ENCODE results near the gene GPBP1L1. TPM values are rescaled to one million over a fixed set of nuclear protein-coding genes. Genes with fewer than 3 reads are reported as not detected.
A peak's percentile ranks its signal among the peaks of the same experiment; 100 is the strongest.
"Not testable (repeated sequence)": the region's sequence is repeated elsewhere in the genome, so short reads cannot be mapped to it uniquely, and the experiment has no call there.

GPBP1L1 gene, protein sequence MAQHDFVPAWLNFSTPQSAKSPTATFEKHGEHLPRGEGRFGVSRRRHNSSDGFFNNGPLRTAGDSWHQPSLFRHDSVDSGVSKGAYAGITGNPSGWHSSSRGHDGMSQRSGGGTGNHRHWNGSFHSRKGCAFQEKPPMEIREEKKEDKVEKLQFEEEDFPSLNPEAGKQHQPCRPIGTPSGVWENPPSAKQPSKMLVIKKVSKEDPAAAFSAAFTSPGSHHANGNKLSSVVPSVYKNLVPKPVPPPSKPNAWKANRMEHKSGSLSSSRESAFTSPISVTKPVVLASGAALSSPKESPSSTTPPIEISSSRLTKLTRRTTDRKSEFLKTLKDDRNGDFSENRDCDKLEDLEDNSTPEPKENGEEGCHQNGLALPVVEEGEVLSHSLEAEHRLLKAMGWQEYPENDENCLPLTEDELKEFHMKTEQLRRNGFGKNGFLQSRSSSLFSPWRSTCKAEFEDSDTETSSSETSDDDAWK
- total RNA-seq (100 to 1,000 TPM in 3 of 4 donors, 10 to 100 TPM in 1; 94.5 to 142 (median 130) TPM), polyA plus RNA-seq (100 to 1,000 TPM in 1 of 3 donors, 10 to 100 TPM in 2; 77.5 to 109 (median 83.6) TPM)

DNA sequence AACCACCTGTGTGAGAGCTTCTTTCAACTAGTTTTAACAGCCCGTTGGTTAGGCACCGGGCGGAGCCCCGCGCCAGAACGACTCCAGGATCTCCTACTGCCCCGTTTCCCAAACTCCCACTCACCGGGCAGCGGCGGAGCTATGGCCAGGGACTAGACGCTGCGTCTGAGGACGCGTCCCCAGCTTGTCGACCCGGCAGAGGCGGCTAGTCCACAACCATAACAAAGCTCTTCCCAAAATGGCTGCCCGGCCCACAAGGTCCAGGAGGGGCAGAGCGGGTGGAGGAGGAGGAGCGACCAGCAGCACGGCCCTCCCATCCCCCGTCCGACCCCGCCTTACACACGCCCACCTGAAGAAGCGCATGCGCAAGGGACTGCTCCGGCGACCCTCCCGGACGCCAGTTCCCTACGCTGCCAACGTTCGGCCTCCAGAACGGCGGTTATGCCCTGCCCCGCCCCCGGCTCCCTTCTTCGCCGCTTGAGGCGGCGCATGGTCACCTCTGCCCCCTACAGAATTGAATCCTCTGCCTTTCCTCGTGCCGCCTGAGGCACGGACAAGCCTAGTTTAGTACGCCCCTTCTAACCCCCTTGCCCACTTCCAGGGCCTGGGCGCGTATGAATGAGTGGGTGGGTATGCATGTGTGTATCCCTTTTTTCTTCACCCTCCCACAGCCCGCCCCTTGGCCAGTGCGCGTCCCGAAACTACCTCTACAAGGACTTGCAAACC, at the start of gene GPBP1L1:
GPBP1L1 (minus strand) TSS at position 246 of the 726 bp plus-strand sequence. CDS start 27,446 bp downstream, outside the sequence.
- H3K27me3 ChIP-seq = no peaks in the 10 kb centered on the region
- peak; percentile 99 for DNase-seq
- H3K4me1 ChIP-seq = peaks cover 0 to 61% (median 49%) of the 10 kb centered on the region in 4 donors
- H3K4me3 ChIP-seq = peak within 1 kb of the TSS; percentile 63 to 96 (median 81)
- 0 to 1% methylated on average over 52 of the region's 52 CpGs for WGBS, 2 donors
- H3K36me3 ChIP-seq = peaks cover 0 to 7% (median 0%) of the 10 kb centered on the region in 4 donors
- TF ChIP-seq, protein P1, sequence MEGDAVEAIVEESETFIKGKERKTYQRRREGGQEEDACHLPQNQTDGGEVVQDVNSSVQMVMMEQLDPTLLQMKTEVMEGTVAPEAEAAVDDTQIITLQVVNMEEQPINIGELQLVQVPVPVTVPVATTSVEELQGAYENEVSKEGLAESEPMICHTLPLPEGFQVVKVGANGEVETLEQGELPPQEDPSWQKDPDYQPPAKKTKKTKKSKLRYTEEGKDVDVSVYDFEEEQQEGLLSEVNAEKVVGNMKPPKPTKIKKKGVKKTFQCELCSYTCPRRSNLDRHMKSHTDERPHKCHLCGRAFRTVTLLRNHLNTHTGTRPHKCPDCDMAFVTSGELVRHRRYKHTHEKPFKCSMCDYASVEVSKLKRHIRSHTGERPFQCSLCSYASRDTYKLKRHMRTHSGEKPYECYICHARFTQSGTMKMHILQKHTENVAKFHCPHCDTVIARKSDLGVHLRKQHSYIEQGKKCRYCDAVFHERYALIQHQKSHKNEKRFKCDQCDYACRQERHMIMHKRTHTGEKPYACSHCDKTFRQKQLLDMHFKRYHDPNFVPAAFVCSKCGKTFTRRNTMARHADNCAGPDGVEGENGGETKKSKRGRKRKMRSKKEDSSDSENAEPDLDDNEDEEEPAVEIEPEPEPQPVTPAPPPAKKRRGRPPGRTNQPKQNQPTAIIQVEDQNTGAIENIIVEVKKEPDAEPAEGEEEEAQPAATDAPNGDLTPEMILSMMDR (IDR thresholded peaks at IDR 0.05) = no peak
- TF ChIP-seq POLR2AphosphoS5 (IDR thresholded peaks at IDR 0.05) (peak in 3 of 4 donors; percentile 91 to 93 (median 91)), POLR2A (IDR thresholded peaks at IDR 0.05) (peak; percentile 69 to 80), EP300 (IDR thresholded peaks at IDR 0.05) (peak in 1 of 4 donors; percentile 2)
- H3K9me3 ChIP-seq = no peaks in the 10 kb centered on the region
- intact Hi-C loops (cut with DNase I) = loop anchor here (2.0 to 10.0 kb wide), 5 partner anchors 66 to 674 kb away; partner anchors contain the start of genes CCDC163, HECTD3, IPP and MMACHC
- H3K27ac ChIP-seq = peak within 1 kb of the TSS; percentile 97 to 99 (median 98)

DNA sequence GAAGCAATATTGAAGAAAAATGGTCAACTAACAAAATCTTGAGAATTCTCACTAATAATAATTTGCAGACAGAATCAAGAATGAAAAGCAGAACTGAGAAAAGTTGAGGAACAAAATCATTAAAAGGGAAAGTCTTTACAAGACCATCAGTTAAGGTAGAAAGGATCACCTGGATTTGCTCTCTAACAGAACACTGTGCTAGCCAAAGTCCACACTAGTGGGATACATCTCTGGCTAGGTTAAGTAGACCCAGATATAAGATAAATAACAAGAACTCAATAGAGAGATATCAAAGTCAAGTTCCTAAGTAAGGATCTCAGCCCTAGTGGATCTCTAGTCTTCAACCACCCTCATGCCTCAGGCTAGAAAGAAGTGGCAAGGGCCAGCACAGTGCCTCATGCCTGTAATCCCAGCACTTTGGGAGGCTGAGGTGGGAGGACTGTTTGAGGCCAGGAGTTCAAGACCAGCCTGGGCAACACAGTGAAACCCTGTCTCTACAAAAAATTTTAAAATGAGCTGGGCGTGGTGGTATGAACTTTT, 44.5 kb upstream of the GPBP1L1 start:
- WGBS, 2 donors = 98% methylated on average over 1 of the region's 1 CpG
- intact Hi-C loops (cut with DNase I) = no loop called here
- Histone ChIP-seq H3K27me3 (no peaks in the 10 kb centered on the region), H3K4me3 (no peak overlapping the region), H3K36me3 (peaks cover 0 to 33% (median 2%) of the 10 kb centered on the region in 4 donors), H3K4me1 (no peaks in the 10 kb centered on the region), H3K27ac (no peak overlapping the region), H3K9me3 (no peaks in the 10 kb centered on the region)
- no peak for DNase-seq
- no peak for TF ChIP-seq EP300 (IDR thresholded peaks at IDR 0.05)

DNA sequence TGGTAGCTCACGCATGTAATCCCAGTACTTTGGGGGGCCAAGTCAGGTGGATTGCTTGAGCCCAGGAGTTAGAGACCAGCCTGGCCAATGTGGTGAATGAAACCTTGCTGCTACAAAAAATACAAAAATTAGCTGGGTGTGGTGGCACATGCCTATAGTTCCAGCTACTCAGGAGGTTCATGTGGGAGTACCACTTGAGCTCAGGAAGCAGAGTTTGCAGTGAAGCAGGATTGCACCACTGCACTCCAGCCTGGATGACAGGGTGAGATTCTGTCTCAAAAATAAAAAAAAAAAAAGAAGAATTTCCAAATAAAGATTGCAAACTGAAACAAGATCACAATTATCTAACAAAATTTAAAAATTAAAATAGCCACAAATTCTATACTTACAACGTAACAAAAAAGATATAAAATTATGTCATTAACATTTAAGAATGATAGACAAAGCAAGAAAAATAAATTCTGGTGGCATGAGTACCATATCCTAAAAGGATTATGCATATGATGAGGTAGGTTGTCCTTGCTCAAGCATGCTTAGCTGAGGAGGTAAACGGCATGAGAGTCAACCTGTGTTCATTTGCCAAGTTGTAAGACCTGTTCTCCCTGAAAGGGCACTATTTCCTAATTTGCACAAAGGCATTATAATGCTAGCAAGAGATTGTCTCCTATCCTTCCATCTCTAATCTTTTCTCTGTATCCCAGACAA, 43.9 kb upstream of the GPBP1L1 start:
- intact Hi-C loops (cut with DNase I) = no loop called here
- H3K4me1 ChIP-seq = no peaks in the 10 kb centered on the region
- no peaks in the 10 kb centered on the region for H3K9me3 ChIP-seq
- no peaks in the 10 kb centered on the region for H3K27me3 ChIP-seq
- DNase-seq = no peak
- no peak overlapping the region for H3K27ac ChIP-seq
- TF ChIP-seq, protein P1 (IDR thresholded peaks at IDR 0.05) = no peak
- TF ChIP-seq POLR2A (IDR thresholded peaks at IDR 0.05) (no peak), POLR2AphosphoS5 (IDR thresholded peaks at IDR 0.05) (no peak)
- WGBS, 2 donors = 67 to 81% methylated on average over 3 of the region's 3 CpGs
- no peak overlapping the region for H3K4me3 ChIP-seq
- peaks cover 0 to 33% (median 2%) of the 10 kb centered on the region in 4 donors for H3K36me3 ChIP-seq

DNA sequence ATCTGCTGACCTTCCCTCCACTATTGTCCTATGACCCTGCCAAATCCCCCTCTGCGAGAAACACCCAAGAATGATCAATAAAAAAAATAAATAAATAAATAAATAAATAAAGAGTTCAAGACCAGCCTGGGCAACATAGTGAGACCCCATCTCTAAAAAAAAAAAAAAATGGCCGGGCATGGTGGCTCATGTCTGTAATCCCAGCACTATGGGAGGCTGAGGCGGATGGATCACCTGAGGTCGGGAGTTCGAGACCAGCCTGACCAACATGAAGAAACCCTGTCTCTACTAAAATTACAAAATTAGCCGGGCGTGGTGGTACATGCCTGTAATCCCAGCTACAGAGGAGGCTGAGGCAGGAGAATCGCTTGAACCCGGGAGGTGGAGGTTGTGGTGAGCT, 39.7 kb upstream of the GPBP1L1 start:
- WGBS, 2 donors = 96 to 98% methylated on average over 9 of the region's 9 CpGs
- H3K4me3 ChIP-seq; DNase-seq; intact Hi-C loops (cut with DNase I); H3K9me3 ChIP-seq; H3K4me1 ChIP-seq; H3K27me3 ChIP-seq; H3K27ac ChIP-seq: not testable (repeated sequence)
- peaks cover 0 to 44% (median 2%) of the 10 kb centered on the region in 4 donors for H3K36me3 ChIP-seq

DNA sequence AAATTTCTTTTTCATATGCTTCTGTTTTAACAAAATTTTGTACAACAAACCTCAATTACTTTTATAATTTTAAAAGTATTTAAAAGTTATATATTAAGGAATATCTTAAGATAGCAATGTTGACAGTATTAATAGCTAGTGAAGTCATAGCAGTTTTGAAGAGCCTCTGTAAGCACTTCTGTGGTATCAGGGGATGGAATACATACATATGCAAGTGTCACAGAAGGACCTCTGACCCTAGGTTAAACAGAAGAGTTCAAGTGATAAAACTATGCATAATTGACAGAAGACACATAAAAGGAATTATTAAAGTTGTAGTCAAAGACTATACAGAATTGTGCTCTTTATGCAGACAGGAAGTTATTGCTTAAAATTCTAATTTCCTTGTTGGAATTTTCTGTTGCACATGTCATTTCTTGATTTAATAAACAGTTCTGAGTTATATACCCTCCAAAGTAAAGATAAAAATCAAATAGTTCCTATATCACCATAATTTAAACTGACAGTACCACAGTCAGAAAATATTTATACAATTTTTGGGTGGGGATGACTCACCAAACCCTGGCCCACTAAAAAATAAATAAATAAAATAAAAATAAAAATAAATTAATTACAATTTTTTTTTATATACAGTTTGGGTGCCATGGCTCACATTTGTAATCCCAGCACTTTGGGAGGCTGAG, 37.1 kb upstream of the GPBP1L1 start:
- TF ChIP-seq POLR2A (IDR thresholded peaks at IDR 0.05) = no peak
- TF ChIP-seq, protein P1 (IDR thresholded peaks at IDR 0.05) = no peak
- TF ChIP-seq POLR2AphosphoS5 (IDR thresholded peaks at IDR 0.05) = no peak
- TF ChIP-seq EP300 (IDR thresholded peaks at IDR 0.05) = no peak
- Histone ChIP-seq H3K4me3 (no peak overlapping the region), H3K4me1 (peaks cover 0 to 4% (median 0%) of the 10 kb centered on the region in 4 donors), H3K27me3 (no peaks in the 10 kb centered on the region), H3K36me3 (peaks cover 0 to 38% (median 3%) of the 10 kb centered on the region in 4 donors), H3K9me3 (no peaks in the 10 kb centered on the region), H3K27ac (no peak overlapping the region)
- intact Hi-C loops (cut with DNase I) = no loop called here
- no peak for DNase-seq
